Right atrium auricular region (tissue), 2 donors: ENCODE measurements around the gene MTM1. TPM values are rescaled to one million over a fixed set of nuclear protein-coding genes. Genes with fewer than 3 reads are reported as not detected.

ENCODE experiments used
- DNase-seq: peaks from one replicate; pipeline ENCODE4 v3.0.0-alpha.2; 2019; ENCODE audit warnings: low spot score
- H3K27ac ChIP-seq, 2 donors: fragments of 200-600 bp; sonication (generic); 1 replicate in 1 of 2; 2 replicates in 1 of 2; pipeline ENCODE4 v1.5.1; 2016 to 2019
- H3K27me3 ChIP-seq, 2 donors: fragments of 200-600 bp; sonication (generic); one replicate each; pipeline versions ENCODE4 v1.5.1 to v1.6.0; 2017 to 2019
- H3K36me3 ChIP-seq: fragments of 200-600 bp; sonication (generic); one replicate; pipeline ENCODE4 v1.5.1; 2016
- H3K4me1 ChIP-seq, 2 donors: fragments of 200-600 bp; sonication (generic); one replicate each; pipeline versions ENCODE4 v1.5.1 to v1.6.0; 2017 to 2019
- H3K4me3 ChIP-seq, 2 donors: fragments of 200-600 bp; sonication (generic); 1 replicate in 1 of 2; 2 replicates in 1 of 2; pipeline ENCODE4 v1.5.1; 2017 to 2019; ENCODE audit warnings: mild to moderate bottlenecking in 1 of 2, moderate library complexity in 1 of 2
- H3K9me3 ChIP-seq, 2 donors: fragments of 200-600 bp; sonication (generic); one replicate each; pipeline ENCODE4 v1.5.1; 2019
- CTCF ChIP-seq, 2 donors: fragments of 200-600 bp; sonication (generic); IDR thresholded peaks; one replicate each; pipeline ENCODE4 v1.5.1; 2019; ENCODE audit warnings: antibody characterized with exemption in 2 of 2
- total RNA-seq, 2 donors: library from RNA; depleted of rRNA; stranded (reverse); fragments of >200 nt; gene quantifications; one replicate each; pipeline ENCODE4 v1.1.0, GENCODE V29; 2016

MTM1 gene
- total RNA-seq, 2 donors from 2014 or later, result 9.0 to 9.4 TPM

GRCh38 chrX:150594584-150594983 lies 26.2 kb downstream of the MTM1 start:
- Histone ChIP-seq H3K4me3 (no peak overlapping the region), H3K36me3 (no peaks in the 10 kb centered on the region), H3K27me3 (no peaks in the 10 kb centered on the region), H3K27ac (no peak overlapping the region), H3K4me1 (no peaks in the 10 kb centered on the region), H3K9me3 (no peaks in the 10 kb centered on the region)
- no peak for TF ChIP-seq CTCF (IDR thresholded peaks at IDR 0.05)
- DNase-seq, result no peak

- Histone ChIP-seq H3K36me3 (no peaks in the 10 kb centered on the region), H3K4me1 (no peaks in the 10 kb centered on the region), H3K27ac (no peak overlapping the region), H3K4me3 (no peak overlapping the region), H3K9me3 (no peaks in the 10 kb centered on the region), H3K27me3 (no peaks in the 10 kb centered on the region)
- TF ChIP-seq CTCF (IDR thresholded peaks at IDR 0.05), result no peak
- DNase-seq, result no peak
Observed at GRCh38 chrX:150599226-150599625, 30.8 kb downstream of the MTM1 start.

GRCh38 chrX:150602296-150602695 lies 33.9 kb downstream of the MTM1 start:
- Histone ChIP-seq H3K9me3 (no peaks in the 10 kb centered on the region), H3K4me3 (no peak overlapping the region), H3K4me1 (no peaks in the 10 kb centered on the region), H3K27ac (no peak overlapping the region), H3K27me3 (no peaks in the 10 kb centered on the region), H3K36me3 (no peaks in the 10 kb centered on the region)
- no peak for TF ChIP-seq CTCF (IDR thresholded peaks at IDR 0.05)
- no peak for DNase-seq

GRCh38 chrX:150602743-150603142 lies 34.3 kb downstream of the MTM1 start:
- Histone ChIP-seq H3K4me1 (no peaks in the 10 kb centered on the region), H3K9me3 (no peaks in the 10 kb centered on the region), H3K36me3 (no peaks in the 10 kb centered on the region), H3K27me3 (no peaks in the 10 kb centered on the region), H3K27ac (no peak overlapping the region), H3K4me3 (no peak overlapping the region)
- no peak for DNase-seq
- no peak for TF ChIP-seq CTCF (IDR thresholded peaks at IDR 0.05)

GRCh38 chrX:150605603-150606002 lies 37.2 kb downstream of the MTM1 start:
- no peak for TF ChIP-seq CTCF (IDR thresholded peaks at IDR 0.05)
- Histone ChIP-seq H3K27me3 (no peaks in the 10 kb centered on the region), H3K27ac (no peak overlapping the region), H3K4me3 (no peak overlapping the region), H3K4me1 (no peaks in the 10 kb centered on the region), H3K36me3 (no peaks in the 10 kb centered on the region), H3K9me3 (no peaks in the 10 kb centered on the region)
- no peak for DNase-seq

GRCh38 chrX:150607201-150607600 lies 38.8 kb downstream of the MTM1 start:
- no peak for TF ChIP-seq CTCF (IDR thresholded peaks at IDR 0.05)
- no peak overlapping the region for H3K4me3 ChIP-seq
- no peak for DNase-seq
- no peaks in the 10 kb centered on the region for H3K27me3 ChIP-seq
- H3K27ac ChIP-seq, result no peak overlapping the region
- no peaks in the 10 kb centered on the region for H3K36me3 ChIP-seq
- H3K9me3 ChIP-seq, result no peaks in the 10 kb centered on the region
- H3K4me1 ChIP-seq, result no peaks in the 10 kb centered on the region
